NB4 (cell line): ENCODE results near the gene SHISA4.

Experiments used
- CTCF ChIP-seq: IDR thresholded peaks from one replicate; pipeline ENCODE4 v1.5.1; 2012; ENCODE audit warnings: low read depth, low read length
- POLR2A ChIP-seq: IDR thresholded peaks from 2 replicates; pipeline ENCODE4 v1.6.1; 2011; ENCODE audit warnings: mild to moderate bottlenecking; ENCODE audit not compliant: insufficient read length; ENCODE audit errors: extremely low read depth

- no peak for TF ChIP-seq CTCF
- TF ChIP-seq POLR2A = no peak
These were observed 48.6 kb upstream of the SHISA4 start for GRCh38 chr1:201840055-201840454.
